B cell (primary cell): ENCODE measurements around the gene ADAMTS8. TPM values are rescaled to one million over a fixed set of nuclear protein-coding genes. Genes with fewer than 3 reads are reported as not detected.

ENCODE experiments used
- ATAC-seq: fragments of 200-7000 bp; cut with Tn5 transposase; one replicate; pipeline ENCODE4 v1.10.0; 2021; ENCODE audit warnings: low read depth, mild to moderate bottlenecking, moderate number of reproducible peaks, moderate library complexity
- CTCF ChIA-PET: fragments of 350-600 bp; sonication (Branson Sonifier 250); formaldehyde crosslinking; loops from one replicate; lab custom pipeline; 2021; ENCODE audit warnings: antibody characterized with exemption, inconsistent platforms; lab: Charles Lee
- POLR2A ChIA-PET: fragments of 350-600 bp; sonication (Branson Sonifier 250); formaldehyde crosslinking; loops from one replicate; lab custom pipeline; 2021; ENCODE audit warnings: antibody characterized with exemption; lab: Charles Lee
- DNase-seq: peaks from one replicate; pipeline ENCODE4 v3.0.0; 2013
- H2AFZ ChIP-seq: 2 replicates; pipeline ENCODE4 v1.6.1; 2012; ENCODE audit warnings: mild to moderate bottlenecking, low read depth, low read length; ENCODE audit not compliant: insufficient read depth, poor library complexity, severe bottlenecking
- H3K27ac ChIP-seq, 2 donors: 1 replicate in 1 of 2; 2 replicates in 1 of 2; pipeline ENCODE4 v1.5.1; 2012 to 2013; ENCODE audit warnings: low read length in 2 of 2, mild to moderate bottlenecking in 2 of 2, moderate library complexity in 1 of 2
- H3K27me3 ChIP-seq, 4 experiments: fragments of 200-600 bp in 1 of 4; sonication (generic) in 1 of 4; replicated peaks in 1 of 4; 1 replicate in 2 of 4; 2 replicates in 2 of 4; pipeline versions ENCODE4 v1.6.1 to v1.7.0; 2013 to 2016; ENCODE audit warnings: low read length in 3 of 4, mild to moderate bottlenecking in 2 of 4, mixed read lengths in 1 of 4, moderate library complexity in 1 of 4; ENCODE audit not compliant: insufficient read depth in 4 of 4, control insufficient read depth in 3 of 4; ENCODE audit errors: control extremely low read depth in 1 of 4
- H3K36me3 ChIP-seq, 2 experiments: replicated peaks in 1 of 2; 1 replicate in 1 of 2; 2 replicates in 1 of 2; pipeline versions ENCODE4 v1.6.1 to v1.7.1; 2013; ENCODE audit warnings: low read length in 1 of 2; ENCODE audit not compliant: insufficient read depth in 2 of 2, control insufficient read depth in 1 of 2; ENCODE audit errors: control extremely low read depth in 1 of 2, extremely low read depth in 1 of 2
- H3K4me1 ChIP-seq, 2 donors: fragments of 200-600 bp in 1 of 2; sonication (generic) in 1 of 2; 1 replicate in 1 of 2; 2 replicates in 1 of 2; pipeline versions ENCODE4 v1.5.1 to v1.6.1; 2013 to 2017; ENCODE audit warnings: low read length in 2 of 2; ENCODE audit not compliant: control insufficient read depth in 2 of 2, insufficient read depth in 2 of 2
- H3K4me2 ChIP-seq: replicated peaks from 2 replicates; pipeline ENCODE3; 2012; ENCODE audit warnings: mild to moderate bottlenecking, low read depth, low read length; ENCODE audit not compliant: poor library complexity, severe bottlenecking
- H3K4me3 ChIP-seq, 5 experiments: fragments of 200-600 bp in 1 of 5; sonication (generic) in 1 of 5; 1 replicate in 3 of 5; 2 replicates in 2 of 5; pipeline versions ENCODE4 v1.5.1 to v1.7.0; 2011 to 2016; ENCODE audit warnings: low read length in 4 of 5, mild to moderate bottlenecking in 4 of 5, low read depth in 2 of 5, control low read depth in 1 of 5, moderate library complexity in 1 of 5; ENCODE audit not compliant: insufficient read depth in 1 of 5; ENCODE audit errors: control extremely low read depth in 1 of 5, extremely low read depth in 1 of 5
- H3K79me2 ChIP-seq: fragments of 200-600 bp; sonication (generic); one replicate; pipeline ENCODE4 v1.6.0; 2016; ENCODE audit warnings: low read length; ENCODE audit not compliant: control insufficient read depth, insufficient read depth
- H3K9ac ChIP-seq: fragments of 200-600 bp; sonication (generic); 2 replicates; pipeline ENCODE4 v1.6.1; 2017; ENCODE audit warnings: mild to moderate bottlenecking, low read length, moderate library complexity
- H3K9me3 ChIP-seq, 3 donors: one replicate each; pipeline versions ENCODE4 v1.6.1 to v1.7.1; 2013; ENCODE audit warnings: low read length in 2 of 3; ENCODE audit not compliant: control insufficient read depth in 2 of 3, insufficient read depth in 1 of 3; ENCODE audit errors: control extremely low read depth in 1 of 3
- H4K20me1 ChIP-seq: 2 replicates; pipeline ENCODE4 v1.6.0; 2012; ENCODE audit warnings: mild to moderate bottlenecking, low read length; ENCODE audit not compliant: insufficient read depth, control insufficient read depth, poor library complexity, severe bottlenecking
- H3K27ac Mint-ChIP-seq: one replicate; pipeline ENCODE4 v1.8.0; 2021; ENCODE audit warnings: mixed read lengths
- H3K27me3 Mint-ChIP-seq: one replicate; pipeline ENCODE4 v1.8.0; 2021; ENCODE audit warnings: mixed read lengths
- H3K4me1 Mint-ChIP-seq: one replicate; pipeline ENCODE4 v1.8.0; 2021; ENCODE audit warnings: mixed read lengths
- H3K4me3 Mint-ChIP-seq: one replicate; pipeline ENCODE4 v1.8.0; 2021; ENCODE audit warnings: mixed read lengths
- H3K9me3 Mint-ChIP-seq: one replicate; pipeline ENCODE4 v1.8.0; 2022; ENCODE audit warnings: mixed read lengths; ENCODE audit not compliant: insufficient read depth
- CTCF ChIP-seq: fragments of 200-600 bp; IDR thresholded peaks from one replicate; pipeline ENCODE4 v1.8.0; 2022; ENCODE audit warnings: antibody characterized with exemption, mild to moderate bottlenecking
- EZH2 ChIP-seq: IDR thresholded peaks from 2 replicates; pipeline ENCODE4 v1.6.1; 2012; ENCODE audit warnings: borderline replicate concordance, low read depth, mild to moderate bottlenecking, moderate library complexity, low read length; ENCODE audit not compliant: insufficient read depth, poor library complexity, severe bottlenecking
- WGBS: methylation state at CpG from one replicate; pipeline ENCODE4 v1.1.5; 2013; ENCODE audit warnings: missing lambda C conversion rate; ENCODE audit not compliant: insufficient coverage; 5-methylcytosine and 5-hydroxymethylcytosine counted together
- intact Hi-C: fragments of 100-400 bp; cut with micrococcal nuclease; formaldehyde crosslinking; loops from one replicate; pipeline ENCODE4 v1.10.0; 2022
- polyA plus RNA-seq: library from polyadenylated mRNA; depleted of rRNA; stranded (reverse); fragments of >200 nt; gene quantifications from 2 replicates; pipeline ENCODE4 v1.2.3, GENCODE V29; 2012
- total RNA-seq, 2 donors: library from RNA; stranded (reverse); fragments of 120-200 nt in 1 of 2; gene quantifications; 1 replicate in 1 of 2; 2 replicates in 1 of 2; pipeline versions ENCODE4 v1.2.3 to v1.2.4, GENCODE V29; 2013 to 2022

ADAMTS8 gene
- total and polyA plus RNA-seq, 2 donors (not counting 1 experiment from before 2014, with no cell fraction given) = not detected

- Histone ChIP-seq H3K4me1 (peaks cover 7 to 10% of the 10 kb centered on the region in 2 donors), H3K79me2 (no peaks in the 10 kb centered on the region), H4K20me1 (no peaks in the 10 kb centered on the region), H3K27me3 (no peaks in the 10 kb centered on the region), H3K4me3 (no peak overlapping the region), H2AFZ (no peak overlapping the region), H3K36me3 (no peaks in the 10 kb centered on the region), H3K9ac (no peak overlapping the region), H3K9me3 (no peaks in the 10 kb centered on the region), H3K4me2 (no peak overlapping the region), H3K27ac (no peak overlapping the region)
- no peaks in the 10 kb centered on the region for H3K9me3 Mint-ChIP-seq
- DNase-seq (no peak), ATAC-seq (no peak)
- 93% methylated on average over 6 of the region's 8 CpGs for WGBS
- peaks cover 35% of the 10 kb centered on the region for H3K27me3 Mint-ChIP-seq
- H3K4me1 Mint-ChIP-seq = peaks cover 13% of the 10 kb centered on the region
- H3K27ac Mint-ChIP-seq = no peak overlapping the region
- TF ChIP-seq EZH2 = no peak
- POLR2A ChIA-PET = no interaction called here
- H3K4me3 Mint-ChIP-seq = no peak overlapping the region
- CTCF ChIA-PET = no interaction called here
- intact Hi-C loops = no loop called here
Observed at GRCh38 chr11:130391711-130392110, 36.7 kb downstream of the ADAMTS8 start.

DNA sequence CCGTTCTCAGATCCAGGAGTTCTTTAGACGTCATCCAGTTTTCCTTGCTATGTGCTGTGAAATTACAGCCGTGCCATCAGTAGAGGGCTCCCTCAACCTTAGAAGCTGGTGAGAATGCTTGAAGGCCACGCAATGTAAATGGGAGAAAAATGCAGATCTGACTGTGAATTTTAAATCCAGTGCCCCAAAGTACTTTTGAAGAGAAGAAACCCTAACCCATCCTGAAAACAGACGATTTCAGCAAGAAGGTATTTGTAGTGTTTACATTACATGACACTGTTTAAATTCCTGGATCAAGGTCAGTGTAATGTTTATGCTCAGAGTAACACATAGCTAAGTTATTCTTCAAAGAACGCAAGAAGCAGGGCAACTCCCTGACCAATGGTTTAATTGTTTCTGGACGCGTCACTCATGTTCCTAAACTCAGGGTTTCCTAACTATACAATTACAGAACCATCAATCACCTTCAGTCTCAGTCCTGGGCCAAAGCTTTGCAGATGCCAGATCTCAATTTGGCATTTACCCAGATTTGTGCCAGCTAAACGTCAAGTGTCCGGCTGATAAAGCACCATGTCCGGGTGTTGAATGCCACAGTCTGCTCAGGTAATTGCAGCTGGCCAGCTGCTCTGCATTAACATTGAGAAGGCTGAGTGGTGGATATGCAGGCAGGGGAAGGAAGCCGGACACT, 38.2 kb downstream of the ADAMTS8 start:
- TF ChIP-seq EZH2 (no peak), CTCF (no peak)
- WGBS = 81% methylated on average over 9 of the region's 12 CpGs
- Histone ChIP-seq H3K36me3 (no peaks in the 10 kb centered on the region), H3K4me1 (peaks cover 7 to 10% of the 10 kb centered on the region in 2 donors), H3K27ac (no peak overlapping the region), H3K79me2 (no peaks in the 10 kb centered on the region), H3K4me3 (no peak overlapping the region), H3K4me2 (no peak overlapping the region), H2AFZ (no peak overlapping the region), H4K20me1 (no peaks in the 10 kb centered on the region), H3K9ac (no peak overlapping the region), H3K27me3 (no peaks in the 10 kb centered on the region), H3K9me3 (no peaks in the 10 kb centered on the region)
- H3K4me1 Mint-ChIP-seq = peaks cover 13% of the 10 kb centered on the region
- DNase-seq = no peak
- CTCF ChIA-PET = interaction anchor here (1.1 kb wide), 1 partner anchor 41 kb away, joined by 3 read pairs; no protein-coding TSS in a partner anchor
- H3K27ac Mint-ChIP-seq = no peak overlapping the region
- intact Hi-C loops = no loop called here
- no peak overlapping the region for H3K4me3 Mint-ChIP-seq
- H3K27me3 Mint-ChIP-seq = peaks cover 31% of the 10 kb centered on the region
- ATAC-seq = no peak
- POLR2A ChIA-PET = no interaction called here
- no peaks in the 10 kb centered on the region for H3K9me3 Mint-ChIP-seq
